GM12892 (cell line): ENCODE data around the gene ZNF432.
"Not testable (repeated sequence)": the region's sequence is repeated elsewhere in the genome, so short reads cannot be mapped to it uniquely, and the experiment has no call there.

Experiments used
- POLR2A ChIP-seq: IDR thresholded peaks from 2 replicates; pipeline ENCODE4 v1.6.1; 2011; ENCODE audit warnings: low read depth, low read length, control low read depth
- POLR2AphosphoS5 ChIP-seq: IDR thresholded peaks from 2 replicates; pipeline ENCODE4 v1.6.1; 2011; ENCODE audit warnings: low read depth, low read length, control low read depth
- TAF1 ChIP-seq: IDR thresholded peaks from 2 replicates; pipeline ENCODE4 v1.6.1; 2011; ENCODE audit warnings: low read depth, mild to moderate bottlenecking, control low read depth, low read length, borderline replicate concordance

DNA sequence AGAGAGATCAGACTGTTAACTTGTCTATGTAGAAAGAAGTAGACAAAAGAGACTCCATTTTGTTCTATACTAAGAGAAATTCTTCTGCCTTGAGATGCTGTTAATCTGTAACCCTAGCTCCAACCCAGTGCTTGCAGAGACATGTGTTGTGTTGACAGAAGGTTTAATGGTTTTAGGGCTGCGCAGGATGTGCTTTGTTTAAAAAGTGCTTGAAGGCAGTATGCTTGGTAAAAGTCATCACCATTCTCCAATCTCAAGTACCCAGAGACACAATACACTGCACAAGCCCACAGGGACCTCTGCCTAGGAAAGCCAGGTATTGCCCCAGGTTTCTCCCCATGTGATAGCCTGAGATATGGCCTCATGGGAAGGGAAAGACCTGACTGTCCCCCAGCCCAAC is 3.1 kb upstream of the ZNF432 start:
- not testable (repeated sequence) for TF ChIP-seq POLR2A, POLR2AphosphoS5, TAF1
